Vagina (tissue), 2 donors: ENCODE measurements around the gene IMP4. TPM values are rescaled to one million over a fixed set of nuclear protein-coding genes. Genes with fewer than 3 reads are reported as not detected.

ENCODE experiments used
- DNase-seq, 2 donors: peaks; one replicate each; pipeline ENCODE4 v3.0.0-alpha.2; 2017; ENCODE audit errors: extremely low spot score in 2 of 2
- H3K27ac ChIP-seq: fragments of 200-600 bp; sonication (generic); one replicate; pipeline ENCODE4 v1.5.1; 2019
- H3K27me3 ChIP-seq: fragments of 200-600 bp; sonication (generic); one replicate; pipeline ENCODE4 v1.5.1; 2019
- H3K36me3 ChIP-seq, 2 donors: fragments of 200-600 bp; sonication (generic); one replicate each; pipeline ENCODE4 v1.5.1; 2017 to 2019
- H3K4me1 ChIP-seq: fragments of 200-600 bp; sonication (generic); one replicate; pipeline ENCODE4 v1.5.1; 2019
- H3K4me3 ChIP-seq, 2 donors: fragments of 200-600 bp; sonication (generic); 1 replicate in 1 of 2; 2 replicates in 1 of 2; pipeline ENCODE4 v1.5.1; 2016 to 2019
- H3K9me3 ChIP-seq: fragments of 200-600 bp; sonication (generic); one replicate; pipeline ENCODE4 v1.5.1; 2019
- POLR2A ChIP-seq, 2 donors: fragments of 450-650 bp; IDR thresholded peaks; one replicate each; pipeline ENCODE4 v1.6.1; 2017; ENCODE audit warnings: antibody characterized with exemption in 2 of 2, mild to moderate bottlenecking in 2 of 2, moderate library complexity in 2 of 2
- POLR2AphosphoS5 ChIP-seq, 2 donors: sonication (generic); formaldehyde crosslinking; IDR thresholded peaks; one replicate each; pipeline ENCODE4 v1.9.0; 2017; ENCODE audit warnings: antibody characterized with exemption in 2 of 2, mild to moderate bottlenecking in 2 of 2, low read depth in 1 of 2; ENCODE audit not compliant: insufficient read depth in 1 of 2
- intact Hi-C: fragments of 100-400 bp; cut with DNase I; formaldehyde crosslinking; loops from one replicate; pipeline ENCODE4 v1.15.1; 2023
- total RNA-seq: library from RNA; depleted of rRNA; stranded (reverse); fragments of >200 nt; gene quantifications from one replicate; pipeline ENCODE4 v1.2.3, GENCODE V29; 2016
- TF ChIP-seq, protein P1 (sequence below), 3 experiments: fragments of 450-650 bp in 2 of 3; fragments of 200-600 bp in 1 of 3; sonication (generic) in 1 of 3; IDR thresholded peaks; one replicate each; pipeline ENCODE4 v1.5.1; 2017 to 2019; ENCODE audit warnings: antibody characterized with exemption in 3 of 3, mild to moderate bottlenecking in 2 of 3, moderate library complexity in 2 of 3

The IMP4 gene
- total RNA-seq, 1 donor from 2014 or later: 88.4 TPM

DNA sequence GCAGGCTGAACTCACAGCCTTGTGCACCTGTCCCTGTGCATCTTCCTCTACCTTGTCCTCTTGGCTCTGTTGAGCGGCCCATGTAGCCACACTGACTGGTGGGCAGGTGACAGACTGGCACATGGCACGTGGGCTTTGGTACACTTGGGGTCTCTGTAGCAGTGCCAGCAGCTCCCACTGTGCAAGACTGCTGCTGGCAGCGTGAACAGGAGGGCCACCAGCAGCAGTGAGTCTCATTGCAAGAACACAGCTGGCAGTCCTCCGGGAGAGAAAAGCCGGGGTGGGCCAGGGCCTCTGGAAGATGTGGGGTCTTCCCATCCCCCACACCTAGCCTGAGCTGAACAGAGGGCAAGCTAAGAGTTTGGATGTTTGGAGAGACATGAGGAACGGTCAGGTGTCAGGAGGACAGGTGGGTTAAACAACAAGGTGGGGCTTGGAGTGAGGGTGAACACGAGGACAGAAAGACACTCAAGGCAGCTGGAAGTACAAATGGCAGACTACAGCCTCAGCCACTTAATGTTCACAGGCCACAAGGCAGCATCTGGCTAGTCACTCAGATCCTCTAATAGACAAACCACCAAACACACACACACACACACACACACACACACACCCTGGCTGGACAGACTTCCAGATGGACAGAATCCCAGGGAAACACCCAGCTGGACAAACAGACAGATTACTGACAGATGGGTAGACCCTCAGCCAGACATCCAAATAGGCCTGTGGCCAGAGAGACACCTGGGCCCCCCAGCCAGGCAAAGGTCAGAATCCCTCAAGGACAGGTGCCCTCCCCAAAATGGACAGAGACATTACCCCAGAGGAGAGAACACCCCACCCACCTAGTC, 10.8 kb downstream of the IMP4 start:
- Histone ChIP-seq H3K9me3 (no peaks in the 10 kb centered on the region), H3K27ac (no peak overlapping the region), H3K27me3 (no peaks in the 10 kb centered on the region), H3K36me3 (peaks cover 0 to 1% of the 10 kb centered on the region in 2 donors), H3K4me1 (peaks cover 26% of the 10 kb centered on the region), H3K4me3 (no peak overlapping the region)
- no peak for TF ChIP-seq POLR2A (IDR thresholded peaks at IDR 0.05)
- TF ChIP-seq, protein P1, sequence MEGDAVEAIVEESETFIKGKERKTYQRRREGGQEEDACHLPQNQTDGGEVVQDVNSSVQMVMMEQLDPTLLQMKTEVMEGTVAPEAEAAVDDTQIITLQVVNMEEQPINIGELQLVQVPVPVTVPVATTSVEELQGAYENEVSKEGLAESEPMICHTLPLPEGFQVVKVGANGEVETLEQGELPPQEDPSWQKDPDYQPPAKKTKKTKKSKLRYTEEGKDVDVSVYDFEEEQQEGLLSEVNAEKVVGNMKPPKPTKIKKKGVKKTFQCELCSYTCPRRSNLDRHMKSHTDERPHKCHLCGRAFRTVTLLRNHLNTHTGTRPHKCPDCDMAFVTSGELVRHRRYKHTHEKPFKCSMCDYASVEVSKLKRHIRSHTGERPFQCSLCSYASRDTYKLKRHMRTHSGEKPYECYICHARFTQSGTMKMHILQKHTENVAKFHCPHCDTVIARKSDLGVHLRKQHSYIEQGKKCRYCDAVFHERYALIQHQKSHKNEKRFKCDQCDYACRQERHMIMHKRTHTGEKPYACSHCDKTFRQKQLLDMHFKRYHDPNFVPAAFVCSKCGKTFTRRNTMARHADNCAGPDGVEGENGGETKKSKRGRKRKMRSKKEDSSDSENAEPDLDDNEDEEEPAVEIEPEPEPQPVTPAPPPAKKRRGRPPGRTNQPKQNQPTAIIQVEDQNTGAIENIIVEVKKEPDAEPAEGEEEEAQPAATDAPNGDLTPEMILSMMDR (IDR thresholded peaks at IDR 0.05): no peak
- TF ChIP-seq POLR2AphosphoS5 (IDR thresholded peaks at IDR 0.05; ENCODE audit: insufficient read depth in 1 of 2, low read depth in 1 of 2): no peak
- peak in 1 of 2 donors; percentile 64 for DNase-seq
- intact Hi-C loops: no loop called here

DNA sequence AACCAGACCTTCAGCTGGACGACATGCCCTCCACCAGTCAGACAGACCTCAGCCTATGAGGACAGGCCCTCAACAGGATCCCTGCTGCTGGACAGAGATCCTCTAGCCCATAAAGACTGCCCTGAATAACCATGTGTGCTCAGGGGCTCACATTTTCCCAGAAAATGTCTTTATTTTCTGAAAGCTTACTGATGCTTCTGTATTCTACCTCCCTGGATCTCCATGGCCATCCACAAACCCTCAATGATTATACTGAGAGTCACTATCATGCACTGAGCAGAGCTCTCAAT, 11.4 kb downstream of the IMP4 start:
- no peaks in the 10 kb centered on the region for H3K9me3 ChIP-seq
- no peak overlapping the region for H3K4me3 ChIP-seq
- no peaks in the 10 kb centered on the region for H3K36me3 ChIP-seq
- H3K27me3 ChIP-seq: no peaks in the 10 kb centered on the region
- no peak overlapping the region for H3K27ac ChIP-seq
- TF ChIP-seq POLR2AphosphoS5 (IDR thresholded peaks at IDR 0.05; ENCODE audit: insufficient read depth in 1 of 2, low read depth in 1 of 2): no peak
- TF ChIP-seq, protein P1 (IDR thresholded peaks at IDR 0.05): no peak
- no peak for TF ChIP-seq POLR2A (IDR thresholded peaks at IDR 0.05)
- peaks cover 26% of the 10 kb centered on the region for H3K4me1 ChIP-seq
- intact Hi-C loops: no loop called here
- no peak for DNase-seq

GRCh38 chr2:130355172-130355577, 12.5 kb downstream of the IMP4 start:
- Histone ChIP-seq H3K27me3 (no peaks in the 10 kb centered on the region), H3K4me1 (peaks cover 26% of the 10 kb centered on the region), H3K4me3 (peak overlapping the region; percentile 63 to 86), H3K36me3 (no peaks in the 10 kb centered on the region), H3K27ac (peak overlapping the region; percentile 69), H3K9me3 (no peaks in the 10 kb centered on the region)
- DNase-seq: no peak
- TF ChIP-seq, protein P1 (IDR thresholded peaks at IDR 0.05): no peak
- TF ChIP-seq POLR2A (IDR thresholded peaks at IDR 0.05) (no peak), POLR2AphosphoS5 (IDR thresholded peaks at IDR 0.05; ENCODE audit: insufficient read depth in 1 of 2, low read depth in 1 of 2) (no peak)
- intact Hi-C loops: no loop called here

GRCh38 chr2:130355578-130356431, 13.1 kb downstream of the IMP4 start, which contains the start of gene PTPN18:
Gene PTPN18, plus strand, starts transcription at chr2:130356056. Its CDS starts 52 bp downstream, at chr2:130356108.
- H3K4me3 ChIP-seq: peak within 1 kb of the TSS; percentile 63 to 86
- no peaks in the 10 kb centered on the region for H3K36me3 ChIP-seq
- H3K27ac ChIP-seq: peak within 1 kb of the TSS; percentile 69
- no peaks in the 10 kb centered on the region for H3K9me3 ChIP-seq
- peak in 1 of 2 donors; percentile 48 for TF ChIP-seq POLR2AphosphoS5 (IDR thresholded peaks at IDR 0.05; ENCODE audit: insufficient read depth in 1 of 2, low read depth in 1 of 2)
- peak in 1 of 2 donors; percentile 72 for TF ChIP-seq POLR2A (IDR thresholded peaks at IDR 0.05)
- TF ChIP-seq, protein P1 (IDR thresholded peaks at IDR 0.05): peak; percentile 34 to 58 (median 35)
- peaks cover 26% of the 10 kb centered on the region for H3K4me1 ChIP-seq
- peak; percentile 82 to 97 for DNase-seq
- H3K27me3 ChIP-seq: no peaks in the 10 kb centered on the region
- intact Hi-C loops: no loop called here
